HG03439 (cell line): Measurements from ENCODE around the gene TMEM52.
"Not testable (repeated sequence)": the region's sequence is repeated elsewhere in the genome, so short reads cannot be mapped to it uniquely, and the experiment has no call there.

Source experiments
- ATAC-seq: cut with Tn5 transposase; IDR thresholded peaks from one replicate; pipeline ENCODE4 v1.9.1; 2021; ENCODE audit warnings: mild to moderate bottlenecking, moderate library complexity; ENCODE audit not compliant: unreplicated experiment

TMEM52 gene

DNA sequence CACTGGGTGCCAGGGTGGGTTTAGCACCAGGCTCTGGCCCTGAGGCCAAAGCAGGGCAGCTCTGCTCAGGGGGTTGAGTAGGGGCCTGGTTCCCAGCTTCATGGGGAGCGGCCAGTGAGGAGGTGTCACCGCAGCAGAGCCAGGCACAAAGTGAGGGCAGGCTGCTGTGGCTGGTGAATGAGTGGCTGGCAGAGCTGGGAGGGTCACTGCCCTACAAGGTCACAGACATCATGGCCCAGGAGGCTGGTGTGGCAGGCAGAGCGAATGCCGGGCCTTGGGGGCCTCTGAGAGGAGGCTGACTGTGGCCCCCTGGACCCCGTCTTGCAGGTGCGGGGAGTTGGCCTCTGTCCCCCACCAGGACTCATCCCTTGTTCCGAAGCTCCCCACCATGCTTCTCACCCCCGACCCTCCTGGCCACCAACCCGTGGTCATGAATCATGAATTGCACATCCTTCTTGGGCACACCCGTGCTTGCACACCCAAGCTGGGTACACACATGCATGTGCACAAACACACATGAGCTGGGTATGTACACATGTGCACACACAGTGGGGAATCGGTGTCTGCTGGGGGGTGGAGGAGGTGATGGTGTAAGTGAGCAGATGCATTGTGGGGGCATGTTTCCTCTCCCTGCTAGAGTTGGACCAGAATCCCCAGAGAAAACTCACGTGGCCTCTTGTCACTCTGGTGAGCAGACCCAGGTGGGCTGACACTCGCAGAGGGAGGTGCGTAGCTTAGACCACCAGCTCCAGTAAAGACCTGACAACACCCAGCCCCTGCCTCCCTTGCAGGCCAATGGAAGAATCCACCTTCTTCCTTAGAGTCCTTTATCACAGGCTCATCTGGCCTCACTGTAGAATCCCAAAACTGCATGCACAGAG lies 23.4 kb downstream of the TMEM52 start:
- no peak for ATAC-seq

DNA sequence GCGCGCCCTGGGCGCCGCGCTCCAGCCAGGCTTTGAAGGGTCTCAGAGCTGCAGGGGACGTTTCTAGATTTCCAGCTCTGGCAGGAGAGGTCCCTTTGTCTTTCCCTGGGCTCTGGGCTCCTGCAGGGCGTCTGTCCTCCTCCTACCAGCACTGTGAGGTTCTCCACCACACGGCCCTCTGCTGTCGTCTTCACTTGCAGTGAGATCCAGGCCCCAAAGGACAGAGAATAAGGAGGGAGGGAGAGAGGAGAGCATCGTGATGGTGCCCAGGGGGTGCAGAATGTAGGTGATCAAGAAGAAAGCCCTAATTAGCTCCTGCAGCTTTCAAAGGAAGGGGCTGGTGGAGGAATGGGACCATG lies 24.0 kb downstream of the TMEM52 start:
- no peak for ATAC-seq

DNA sequence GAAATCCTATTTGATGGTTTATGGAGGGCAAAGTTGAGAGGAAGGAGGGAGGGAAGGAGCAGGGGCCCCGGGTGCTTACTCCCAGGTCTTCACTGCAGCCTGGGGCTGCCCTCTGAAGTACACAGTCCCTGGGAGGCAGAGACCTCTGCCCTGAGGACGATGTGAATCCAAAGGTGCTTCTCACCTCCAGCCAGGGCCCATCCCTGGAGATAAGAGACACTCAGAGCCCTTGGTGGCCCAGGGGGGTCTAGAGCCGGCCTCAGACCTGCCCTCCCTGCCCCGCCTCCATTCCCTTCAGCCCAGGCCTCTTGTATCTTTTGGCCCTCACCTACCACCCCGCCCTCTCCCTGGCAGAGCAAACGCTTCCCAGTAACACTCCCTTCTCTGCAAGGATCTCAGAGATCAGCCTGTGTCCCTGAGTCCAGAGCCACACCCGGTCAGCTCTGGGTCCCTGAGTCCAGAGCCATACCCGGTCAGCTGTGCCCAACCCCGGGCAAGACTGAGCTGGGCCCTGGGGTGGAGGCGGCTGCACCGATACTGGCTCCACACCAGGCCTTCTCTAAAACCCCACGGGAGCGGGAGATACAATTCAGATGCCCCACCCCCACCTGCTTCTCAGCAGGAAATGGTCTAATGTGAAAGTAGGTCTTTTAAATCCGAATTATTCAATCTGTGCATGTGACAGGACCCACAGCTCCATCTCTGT lies 24.6 kb downstream of the TMEM52 start:
- ATAC-seq, result no peak

DNA sequence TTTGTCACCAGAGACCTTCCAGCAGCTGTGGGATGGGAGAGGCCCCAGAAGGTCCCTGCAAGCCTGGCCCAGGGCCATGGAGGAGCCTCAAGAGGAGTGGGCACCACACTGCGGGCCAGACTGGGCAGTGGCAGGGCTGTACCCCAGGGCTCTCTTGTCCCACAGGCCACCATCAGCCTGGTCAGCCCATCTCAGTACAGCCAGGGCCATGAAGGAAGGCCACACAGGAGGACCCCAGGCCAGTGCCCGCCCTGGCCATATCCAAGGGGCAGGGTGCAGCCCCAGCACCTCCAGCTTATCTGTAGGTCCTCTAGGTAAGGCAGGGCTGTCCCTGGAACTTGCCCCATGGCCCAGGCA lies 25.1 kb downstream of the TMEM52 start:
- ATAC-seq, result no peak

DNA sequence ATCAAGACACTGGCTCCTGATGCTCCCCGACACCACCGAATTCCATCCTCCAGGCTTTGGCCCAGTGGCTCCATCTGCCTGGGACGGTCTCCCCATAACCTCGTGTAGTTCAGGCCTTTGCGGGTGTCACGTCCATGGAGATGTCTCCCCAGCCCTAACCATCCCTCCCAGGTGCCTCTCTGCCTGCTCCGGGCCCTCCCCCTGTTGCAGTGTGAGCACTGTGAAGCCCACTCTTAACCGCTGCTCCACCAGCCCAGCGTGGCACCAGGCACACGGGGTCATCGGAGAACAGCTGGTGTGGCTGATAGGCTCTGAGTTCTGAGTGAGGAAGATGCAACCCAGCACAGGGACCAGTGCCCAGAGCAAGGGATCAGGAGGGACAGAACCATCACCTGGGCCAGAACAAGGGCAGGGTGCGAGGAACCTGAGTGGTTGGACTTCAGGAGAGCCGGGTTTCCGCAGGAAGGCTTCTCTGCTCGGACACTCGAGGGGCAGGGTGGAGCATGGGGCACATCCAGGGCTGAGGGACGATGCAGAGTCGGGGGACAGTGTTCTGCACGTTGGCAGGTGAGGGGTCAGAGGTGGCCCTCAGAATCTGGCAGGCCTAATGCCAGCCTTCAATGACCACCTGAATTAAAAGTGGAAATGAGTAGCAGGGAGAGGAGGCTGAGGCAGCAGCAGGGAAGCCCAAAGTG lies 25.6 kb downstream of the TMEM52 start:
- no peak for ATAC-seq

DNA sequence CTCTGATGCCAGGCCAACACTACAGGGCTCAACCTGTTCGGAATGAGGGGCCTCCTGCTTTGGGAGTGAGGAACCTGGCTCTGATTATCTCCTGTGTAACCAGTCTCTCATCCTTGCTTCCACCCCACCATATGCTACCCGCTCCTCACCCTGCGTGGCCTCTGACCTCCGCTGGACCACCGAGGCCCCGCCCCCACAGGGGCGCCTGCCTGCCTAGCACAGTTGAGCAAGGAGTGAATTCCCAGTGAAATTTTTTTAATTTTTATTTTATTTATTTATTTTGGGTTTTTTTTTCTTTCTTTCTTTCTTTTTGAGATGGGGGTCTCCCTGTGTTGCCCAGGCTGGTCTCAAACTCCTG lies 26.3 kb downstream of the TMEM52 start:
- no peak for ATAC-seq

DNA sequence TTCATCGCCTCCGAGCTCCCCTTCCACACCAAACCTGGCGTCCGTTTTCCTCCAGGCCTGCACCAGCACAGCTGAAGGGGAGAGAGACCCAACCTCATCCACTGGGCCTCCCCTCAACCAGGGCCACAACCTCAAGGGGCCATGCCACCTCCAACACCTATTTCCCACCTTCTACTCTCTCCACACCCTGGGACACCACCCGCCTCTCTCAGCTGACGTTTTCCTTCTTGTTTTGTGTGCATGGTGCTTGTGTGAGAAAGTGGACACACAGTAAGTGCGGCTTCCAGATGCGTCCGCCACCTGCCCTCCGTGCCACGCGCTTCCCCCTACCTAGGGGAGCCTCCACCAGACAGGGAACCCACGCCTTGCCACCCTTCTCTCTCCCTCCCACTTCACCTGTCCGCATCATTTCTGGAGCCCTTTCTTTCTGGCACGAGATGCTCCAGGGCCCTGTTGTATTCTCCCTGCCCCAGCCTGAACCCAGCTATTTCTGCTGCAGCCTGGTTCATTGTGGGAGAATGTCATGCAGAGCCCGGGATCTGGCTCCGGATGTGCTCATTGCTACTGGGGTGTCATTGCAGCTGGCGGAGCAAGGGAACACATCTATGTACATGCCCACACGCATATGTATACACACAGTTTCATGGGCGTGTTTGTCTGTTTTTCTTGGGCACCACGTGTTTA lies 26.9 kb downstream of the TMEM52 start:
- ATAC-seq, result no peak

DNA sequence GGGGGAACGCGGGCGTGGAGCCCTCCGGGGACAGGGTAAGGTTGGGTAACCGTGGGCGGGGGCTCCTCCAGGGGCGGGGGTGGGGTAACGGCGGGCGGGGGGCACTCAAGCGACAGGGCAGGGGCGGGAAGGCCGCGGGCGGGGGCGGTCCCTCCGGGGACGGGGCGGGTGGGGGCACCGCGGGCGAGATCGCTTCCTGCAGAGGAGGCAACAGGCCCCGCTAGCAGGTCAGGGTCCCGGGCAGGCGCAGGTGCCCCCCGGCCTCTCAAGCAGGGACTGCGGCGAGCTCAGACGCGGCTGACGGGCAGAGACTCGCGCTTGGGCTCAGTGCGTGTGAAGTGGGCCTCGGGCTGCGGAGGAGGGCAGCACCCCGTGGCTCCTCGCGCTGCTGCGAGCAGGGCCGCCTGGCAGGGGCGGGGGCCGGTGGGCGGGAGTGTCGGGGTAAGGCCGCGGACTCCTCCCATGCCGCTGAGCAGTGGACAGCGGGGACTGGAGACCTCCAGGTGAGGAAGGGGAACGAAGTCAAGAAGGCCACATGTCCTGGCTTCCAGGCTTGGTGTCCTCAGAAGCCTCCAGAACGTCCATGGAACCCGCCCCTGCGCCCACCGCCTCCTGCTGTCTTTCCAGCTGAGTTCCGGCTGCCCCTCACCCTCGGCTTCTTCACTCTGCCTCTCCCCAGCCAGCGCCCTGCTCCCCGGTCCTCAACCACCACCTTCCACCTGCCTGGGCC lies 27.6 kb downstream of the TMEM52 start:
- peak; percentile 10 for ATAC-seq

DNA sequence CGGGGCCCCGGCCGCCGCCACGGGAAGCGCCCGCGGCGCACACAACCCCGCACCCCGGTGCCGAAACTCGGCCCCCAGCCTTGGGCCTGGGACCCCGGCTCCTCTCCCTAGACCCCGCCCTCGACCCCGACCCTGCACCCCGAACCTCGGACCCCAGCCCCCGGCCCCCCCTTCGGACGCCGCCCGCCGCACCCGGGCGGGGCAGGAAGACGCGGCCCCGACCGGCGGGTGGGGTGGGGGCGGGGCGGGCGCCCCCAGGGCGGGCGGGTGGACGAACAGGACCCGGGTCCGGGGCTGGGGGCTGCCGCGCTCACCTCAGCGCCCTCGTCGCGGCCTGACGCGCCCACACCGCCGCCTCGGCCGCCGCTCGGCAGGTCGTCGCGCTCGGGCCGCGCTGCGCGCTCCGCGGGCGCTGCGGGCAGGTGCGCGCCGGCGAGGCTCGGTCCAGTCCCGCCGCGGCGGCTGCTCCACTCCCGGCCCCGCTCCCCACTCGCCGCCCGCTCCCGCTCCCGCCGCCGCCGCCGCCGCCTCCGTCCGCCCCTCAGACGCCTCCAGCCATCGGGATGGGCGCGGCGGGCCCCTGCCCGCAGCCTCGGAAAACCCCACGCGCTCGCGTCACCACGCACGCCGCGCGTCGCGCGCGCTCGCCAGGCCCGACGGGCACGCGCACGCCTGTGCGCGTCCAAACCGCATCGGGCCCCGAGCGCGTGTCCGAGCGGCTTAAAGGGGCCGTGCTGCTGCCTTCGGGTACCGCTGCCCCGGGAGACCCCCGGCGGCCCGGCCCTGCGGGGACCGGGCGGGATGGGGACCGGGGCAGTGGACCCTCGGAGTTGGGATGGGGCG lies 28.4 kb downstream of the TMEM52 start, which contains the start of gene GNB1:
GNB1 (minus strand) TSS at position 582 of the 843 bp plus-strand sequence. CDS start 65,634 bp downstream, outside the sequence.
- peak; percentile 70 for ATAC-seq

DNA sequence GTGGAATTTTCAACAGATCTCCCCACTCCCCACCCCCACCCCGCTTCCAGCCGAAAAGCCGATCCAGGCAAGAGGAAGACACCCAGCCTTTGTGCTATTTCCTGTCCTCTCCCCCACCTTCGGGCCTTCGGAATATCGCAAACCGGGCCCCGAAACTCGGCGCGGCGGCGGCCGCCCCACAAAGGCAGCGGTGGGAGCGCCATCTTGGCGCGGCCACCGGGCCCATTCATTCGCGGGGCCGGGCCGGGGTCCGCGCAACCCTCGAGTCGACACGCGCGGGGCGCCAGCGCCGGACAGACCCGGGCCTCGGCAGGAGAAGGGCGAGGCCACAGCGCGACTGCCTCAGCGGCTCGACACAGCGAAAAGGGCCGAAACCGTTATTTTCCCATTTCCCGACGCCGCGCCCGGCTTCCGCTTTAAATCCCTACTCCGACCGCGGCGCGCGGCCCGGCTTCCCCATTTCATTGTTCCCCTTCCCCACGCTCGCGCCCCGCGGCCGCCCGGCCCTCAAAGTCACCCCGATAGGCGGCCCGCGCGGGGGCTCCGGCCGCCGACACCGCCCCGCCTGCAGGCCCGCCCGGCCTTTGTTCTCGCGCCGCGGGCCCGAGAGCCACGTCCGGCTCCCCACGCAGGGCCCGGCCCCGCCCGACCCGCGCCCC lies 29.1 kb downstream of the TMEM52 start:
- peak; percentile 35 for ATAC-seq

DNA sequence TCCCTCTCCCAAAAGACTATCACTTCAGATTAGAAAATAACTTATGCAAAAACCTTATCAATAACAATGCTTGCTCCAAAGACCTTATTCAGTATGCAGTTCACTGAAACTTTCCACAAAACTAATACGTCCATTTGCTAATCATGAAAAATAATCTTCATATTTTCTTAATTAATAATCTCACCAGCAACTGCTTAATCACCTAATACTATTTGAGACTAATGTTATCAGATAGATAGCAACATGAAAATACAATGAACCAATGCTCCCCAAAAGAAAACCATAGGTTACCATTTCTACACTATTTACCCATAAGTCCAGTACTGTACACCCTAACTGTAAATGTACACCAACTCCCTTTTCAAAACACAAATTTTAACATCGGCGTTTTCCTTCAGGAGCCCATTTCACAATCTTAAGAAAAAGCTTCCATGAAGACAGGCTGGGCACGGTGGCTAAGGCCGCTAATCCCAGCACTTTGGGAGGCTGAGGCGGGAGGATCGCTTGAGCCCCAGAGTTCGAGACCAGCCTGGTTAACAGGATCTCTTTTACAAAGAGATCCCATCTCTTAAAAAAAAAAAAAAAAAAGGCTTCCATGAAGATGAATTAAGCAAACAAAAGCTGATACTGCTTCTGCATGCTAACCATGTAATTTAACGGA lies 29.9 kb downstream of the TMEM52 start:
- ATAC-seq, result no peak

DNA sequence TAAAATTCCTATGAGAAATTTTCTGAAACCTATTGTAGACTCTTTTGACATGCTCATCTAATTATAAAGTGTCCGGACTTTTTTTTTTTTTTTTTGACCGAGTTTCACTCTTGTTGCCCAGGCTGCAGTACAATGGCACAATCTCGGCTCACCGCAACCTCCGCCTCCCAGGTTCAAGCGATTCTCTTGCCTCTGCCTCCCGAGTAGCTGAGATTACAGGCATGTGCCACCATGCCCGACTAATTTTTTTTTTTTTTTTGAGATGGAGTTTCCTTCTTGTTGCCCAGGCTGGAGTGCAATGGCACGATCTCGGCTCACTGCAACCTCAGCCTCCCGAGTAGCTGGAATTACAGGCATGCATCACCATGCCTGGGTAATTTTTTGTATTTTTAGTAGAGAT lies 35.2 kb downstream of the TMEM52 start:
- ATAC-seq, result not testable (repeated sequence)

DNA sequence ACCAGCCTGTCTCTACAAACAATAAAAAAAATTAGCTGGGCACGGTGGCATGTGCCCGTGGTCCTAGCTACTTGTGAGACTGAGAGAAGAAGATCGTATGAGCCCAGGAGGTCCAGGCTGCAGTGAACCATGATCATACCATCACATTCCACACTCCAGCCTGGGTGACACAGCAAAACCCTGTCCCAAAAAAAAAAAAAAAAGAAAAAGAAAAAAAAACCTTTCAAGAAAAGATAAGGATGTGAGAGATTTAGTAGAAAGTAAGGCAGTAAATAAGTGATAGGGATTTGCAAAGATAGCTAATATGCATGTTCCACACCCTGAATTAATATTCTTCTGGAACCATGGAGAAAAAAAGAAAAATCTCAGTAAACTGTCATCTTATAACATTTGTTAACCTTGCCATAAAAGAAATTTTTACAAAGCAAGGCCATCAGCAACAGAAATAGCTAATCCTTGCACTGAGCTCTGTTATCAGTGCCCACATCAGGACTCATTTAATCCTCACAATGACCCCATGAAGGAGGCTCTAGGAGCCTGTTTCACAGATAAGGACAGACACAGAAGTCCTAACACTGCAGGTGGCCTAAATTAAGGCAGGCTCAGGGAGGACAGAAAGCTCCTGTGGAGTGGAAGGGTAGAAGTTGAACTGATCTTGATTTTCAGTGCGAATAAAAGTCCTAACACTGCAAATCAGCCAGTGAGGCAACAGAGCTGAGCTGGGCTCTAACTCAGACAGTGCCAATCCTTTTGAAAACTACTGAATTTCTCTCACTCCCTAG lies 35.8 kb downstream of the TMEM52 start:
- ATAC-seq, result no peak

DNA sequence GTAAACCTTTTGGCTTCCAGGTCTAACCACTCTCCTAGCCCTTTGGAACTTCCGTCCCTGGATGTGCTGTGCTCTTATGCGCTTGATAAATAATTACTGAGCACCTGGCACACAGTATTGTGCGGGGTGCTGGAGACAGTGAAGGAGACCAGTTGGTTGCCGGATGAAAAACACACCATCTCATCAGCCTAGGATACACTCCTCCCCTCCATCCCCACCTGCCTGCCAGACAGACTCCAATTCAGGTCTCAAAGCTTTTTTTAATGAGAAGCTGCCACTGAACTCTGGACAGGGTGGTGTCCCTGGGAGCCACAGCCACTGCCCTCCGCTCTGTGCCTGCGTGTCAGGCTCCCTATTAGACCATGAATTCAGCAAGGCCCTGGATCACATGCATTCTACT lies 37.4 kb downstream of the TMEM52 start:
- ATAC-seq, result no peak

DNA sequence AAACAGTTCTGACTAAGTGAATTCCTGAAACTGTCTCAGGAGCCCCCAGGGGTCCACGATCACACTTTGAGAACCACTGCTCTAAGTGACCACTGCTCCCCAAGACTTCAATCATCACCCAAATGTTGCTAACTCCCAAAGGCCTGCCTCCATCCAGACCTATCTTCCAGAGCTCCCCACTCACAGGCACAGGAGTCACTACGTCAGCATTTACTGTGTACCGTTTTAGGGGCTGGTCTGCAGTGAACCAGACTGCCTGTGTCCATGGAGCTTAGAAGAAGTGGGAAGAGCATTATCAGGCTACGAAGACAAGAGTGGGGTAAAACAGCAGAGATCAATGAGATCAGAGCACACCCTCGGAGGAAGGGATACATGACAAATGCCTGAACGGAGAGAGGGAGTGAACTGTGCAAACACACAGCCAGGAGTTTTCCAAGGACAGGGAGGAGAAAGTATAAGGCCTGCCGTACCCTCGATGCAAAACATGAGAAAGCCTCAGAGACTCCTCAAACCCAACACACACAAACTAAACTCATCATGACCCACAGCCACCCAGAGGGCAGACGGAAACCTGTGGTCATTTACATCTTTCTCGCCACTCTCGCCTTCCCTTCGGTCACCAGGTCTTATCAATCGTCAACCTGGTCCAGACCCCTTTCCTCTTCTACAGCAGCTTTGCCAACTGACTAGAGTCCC lies 38.3 kb downstream of the TMEM52 start:
- no peak for ATAC-seq

DNA sequence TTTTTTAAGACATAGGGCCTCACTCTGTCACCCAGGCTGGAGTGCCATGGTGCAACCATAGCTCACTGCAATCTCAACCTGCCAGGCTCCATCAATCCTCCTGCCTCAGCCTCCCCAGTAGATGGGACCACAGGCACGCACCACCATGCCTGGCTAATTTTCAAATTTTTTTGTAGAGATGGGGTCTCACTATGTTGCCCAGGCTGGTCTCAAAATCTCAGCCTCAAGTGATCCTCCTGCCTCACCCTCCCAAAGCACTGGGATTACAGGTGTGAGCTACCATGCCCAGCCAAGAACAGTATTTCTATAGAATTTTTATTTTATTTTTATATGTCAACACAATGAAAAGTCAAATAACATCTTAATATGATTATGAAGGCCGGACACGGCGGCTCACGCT lies 39.1 kb downstream of the TMEM52 start:
- ATAC-seq, result no peak

DNA sequence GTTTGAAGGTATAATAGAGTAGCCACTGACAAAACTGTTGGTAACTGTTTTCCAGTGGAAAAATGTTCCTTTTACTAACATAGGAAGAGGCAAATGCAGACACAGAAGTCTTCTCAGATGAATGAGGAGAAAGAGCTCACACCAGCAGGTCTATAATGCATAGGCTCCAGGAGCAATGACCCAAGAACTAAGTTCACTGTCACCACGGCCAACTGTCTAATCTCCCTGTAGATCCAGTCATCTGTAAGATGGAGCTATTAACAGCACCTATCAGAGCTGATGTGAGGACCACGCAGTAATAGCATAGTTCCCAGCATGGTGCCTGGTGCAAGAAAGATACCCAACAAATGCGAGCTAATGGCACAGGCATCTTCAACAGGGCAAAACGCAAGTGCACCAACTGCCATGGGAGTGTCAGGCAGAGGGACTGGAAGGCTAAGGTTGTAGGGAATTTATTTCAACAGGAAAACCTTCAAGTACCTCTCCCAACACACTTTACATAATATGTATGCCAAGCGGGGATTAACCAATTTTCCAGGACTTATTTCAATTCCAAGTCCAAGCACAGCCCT lies 41.1 kb downstream of the TMEM52 start:
- no peak for ATAC-seq
